Measurements from ENCODE around the gene CSHL1.
"Not testable (repeated sequence)": the region's sequence is repeated elsewhere in the genome, so short reads cannot be mapped to it uniquely, and the experiment has no call there.

Gene CSHL1

DNA sequence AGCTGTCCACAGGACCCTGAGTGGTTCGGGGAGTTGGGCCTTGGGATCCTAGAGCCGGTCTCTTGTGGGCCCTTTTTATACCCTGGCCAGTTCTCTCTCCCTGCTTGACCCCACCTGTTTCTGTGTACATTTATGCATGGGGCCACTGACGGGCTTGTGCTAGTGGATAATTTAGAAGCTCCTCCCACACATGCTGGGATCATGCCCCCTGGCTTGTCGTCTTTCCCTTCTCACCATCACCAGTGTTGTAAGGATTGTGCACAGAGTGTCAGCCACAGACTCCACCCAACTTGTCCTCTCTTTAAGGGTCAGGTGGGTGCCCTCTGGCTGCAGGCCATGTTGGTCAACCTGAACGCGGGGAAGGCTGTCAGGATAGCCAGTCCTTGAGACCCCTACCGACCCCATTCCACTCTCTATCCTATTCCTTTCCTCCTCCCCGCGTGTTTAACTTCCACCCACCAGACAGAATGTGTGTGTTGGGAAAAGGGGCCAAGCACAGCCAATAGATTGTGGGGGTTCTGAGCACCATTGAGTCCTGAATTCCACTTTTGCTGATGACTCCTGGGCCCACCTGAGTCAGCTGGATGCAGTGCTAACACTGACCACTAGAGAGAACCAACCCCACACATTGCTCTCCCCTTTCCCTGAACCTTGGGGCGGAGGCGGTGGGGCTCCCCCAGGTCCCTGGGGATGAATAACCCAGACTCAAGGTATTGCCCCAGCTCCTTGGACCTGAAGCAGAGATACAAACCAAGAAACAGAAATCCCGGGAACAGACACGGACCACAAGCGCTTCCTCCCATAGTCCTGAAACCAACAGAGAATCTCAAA lies 14.3 kb downstream of the CSHL1 start, which contains the start of gene CSH1:
Gene CSH1, minus strand, starts transcription at position 51 of the 831 bp plus-strand sequence. CDS start 63 bp downstream, outside the sequence.
- not testable (repeated sequence) for H3K9me3 ChIP-seq (ENCODE audit: control insufficient read depth in 1 of 2, low read length in 2 of 2); H3K27ac ChIP-seq (ENCODE audit: low read length); H3K36me3 ChIP-seq (ENCODE audit: control insufficient read depth in 1 of 2, insufficient read depth in 2 of 2, low read length in 2 of 2); H3K4me3 ChIP-seq (ENCODE audit: low read depth in 1 of 2, low read length in 2 of 2); H3K4me1 ChIP-seq (ENCODE audit: control insufficient read depth in 1 of 2, insufficient read depth in 2 of 2, low read length in 2 of 2); H3K27me3 ChIP-seq (ENCODE audit: low read depth, low read length)

DNA sequence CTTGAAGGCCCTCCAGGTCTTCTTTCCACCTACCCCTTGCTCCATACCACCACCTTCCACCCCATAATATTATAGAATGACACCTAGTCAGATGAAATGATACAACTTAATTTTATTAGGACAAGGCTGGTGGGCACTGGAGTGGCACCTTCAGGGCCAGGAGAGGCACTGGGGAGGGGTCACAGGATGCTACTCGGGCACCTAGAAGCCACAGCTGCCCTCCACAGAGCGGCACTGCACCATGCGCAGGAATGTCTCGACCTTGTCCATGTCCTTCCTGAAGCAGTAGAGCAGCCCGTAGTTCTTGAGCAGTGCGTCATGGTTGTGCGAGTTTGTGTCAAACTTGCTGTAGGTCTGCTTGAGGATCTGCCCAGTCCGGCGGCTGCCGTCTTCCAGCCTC lies 16.2 kb downstream of the CSHL1 start:
- H3K9me3 ChIP-seq (ENCODE audit: control insufficient read depth in 1 of 2, low read length in 2 of 2); H3K4me1 ChIP-seq (ENCODE audit: control insufficient read depth in 1 of 2, insufficient read depth in 2 of 2, low read length in 2 of 2); H3K27ac ChIP-seq (ENCODE audit: low read length); H3K4me3 ChIP-seq (ENCODE audit: low read depth in 1 of 2, low read length in 2 of 2); H3K36me3 ChIP-seq (ENCODE audit: control insufficient read depth in 1 of 2, insufficient read depth in 2 of 2, low read length in 2 of 2); H3K27me3 ChIP-seq (ENCODE audit: low read depth, low read length): not testable (repeated sequence)

DNA sequence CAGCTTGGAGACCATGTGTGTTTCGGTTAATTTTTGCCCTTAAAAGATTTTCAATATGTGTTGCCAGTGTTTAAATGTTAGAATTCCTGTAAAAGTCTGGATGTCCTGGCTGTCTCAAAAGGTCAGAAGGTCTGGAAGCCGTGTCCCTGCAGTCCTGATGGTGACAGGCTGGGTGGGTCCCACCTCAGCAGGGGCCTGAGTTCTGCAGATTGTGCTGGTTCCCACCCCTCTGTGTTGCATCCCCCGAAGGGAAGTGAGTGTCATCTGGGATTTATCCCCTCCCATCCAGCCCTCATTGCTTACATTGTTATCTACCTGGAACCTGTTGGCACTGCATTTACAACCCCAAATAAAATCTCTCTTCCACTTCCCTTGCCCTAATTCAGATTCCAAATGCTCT lies 17.0 kb downstream of the CSHL1 start:
- H3K27me3 ChIP-seq (ENCODE audit: low read depth, low read length); H3K9me3 ChIP-seq (ENCODE audit: control insufficient read depth in 1 of 2, low read length in 2 of 2); H3K4me1 ChIP-seq (ENCODE audit: control insufficient read depth in 1 of 2, insufficient read depth in 2 of 2, low read length in 2 of 2); H3K36me3 ChIP-seq (ENCODE audit: control insufficient read depth in 1 of 2, insufficient read depth in 2 of 2, low read length in 2 of 2); H3K4me3 ChIP-seq (ENCODE audit: low read depth in 1 of 2, low read length in 2 of 2); H3K27ac ChIP-seq (ENCODE audit: low read length): not testable (repeated sequence)

DNA sequence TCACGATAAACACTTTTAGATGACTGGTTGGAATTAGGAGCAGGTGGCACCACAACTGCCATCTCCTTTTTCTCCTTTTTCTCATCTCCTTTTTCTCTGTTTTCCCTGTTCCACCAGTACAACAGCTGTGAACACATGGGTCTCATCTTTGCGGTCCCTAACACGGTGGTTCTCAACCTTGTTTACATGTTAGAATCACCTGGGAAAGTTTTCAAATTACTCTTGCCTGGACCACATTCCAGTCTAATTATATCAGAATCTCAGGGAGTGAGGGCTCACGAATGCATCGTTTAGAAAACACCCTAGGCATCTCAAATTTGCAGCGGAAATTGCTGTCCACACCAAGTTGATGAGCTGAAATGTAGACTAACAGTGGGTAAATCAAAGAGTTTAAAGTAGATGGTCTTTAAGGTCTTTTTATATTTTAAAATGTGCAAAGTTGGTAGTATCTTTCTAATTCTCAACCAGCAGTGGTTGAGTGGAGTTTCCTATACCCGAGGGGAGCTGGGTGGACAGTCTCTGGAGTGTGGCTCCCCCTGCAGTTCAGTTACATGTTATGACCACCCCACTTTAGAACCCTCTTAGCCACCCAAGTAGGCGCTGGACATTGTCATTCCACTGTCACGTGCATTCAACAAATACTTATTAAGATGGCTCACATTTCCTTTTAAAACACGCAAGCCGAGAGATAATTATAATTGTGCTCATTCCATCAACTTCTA lies 18.6 kb downstream of the CSHL1 start:
- not testable (repeated sequence) for H3K27me3 ChIP-seq (ENCODE audit: low read depth, low read length); H3K4me3 ChIP-seq (ENCODE audit: low read depth in 1 of 2, low read length in 2 of 2); H3K9me3 ChIP-seq (ENCODE audit: control insufficient read depth in 1 of 2, low read length in 2 of 2); H3K4me1 ChIP-seq (ENCODE audit: control insufficient read depth in 1 of 2, insufficient read depth in 2 of 2, low read length in 2 of 2); H3K36me3 ChIP-seq (ENCODE audit: control insufficient read depth in 1 of 2, insufficient read depth in 2 of 2, low read length in 2 of 2); H3K27ac ChIP-seq (ENCODE audit: low read length)

DNA sequence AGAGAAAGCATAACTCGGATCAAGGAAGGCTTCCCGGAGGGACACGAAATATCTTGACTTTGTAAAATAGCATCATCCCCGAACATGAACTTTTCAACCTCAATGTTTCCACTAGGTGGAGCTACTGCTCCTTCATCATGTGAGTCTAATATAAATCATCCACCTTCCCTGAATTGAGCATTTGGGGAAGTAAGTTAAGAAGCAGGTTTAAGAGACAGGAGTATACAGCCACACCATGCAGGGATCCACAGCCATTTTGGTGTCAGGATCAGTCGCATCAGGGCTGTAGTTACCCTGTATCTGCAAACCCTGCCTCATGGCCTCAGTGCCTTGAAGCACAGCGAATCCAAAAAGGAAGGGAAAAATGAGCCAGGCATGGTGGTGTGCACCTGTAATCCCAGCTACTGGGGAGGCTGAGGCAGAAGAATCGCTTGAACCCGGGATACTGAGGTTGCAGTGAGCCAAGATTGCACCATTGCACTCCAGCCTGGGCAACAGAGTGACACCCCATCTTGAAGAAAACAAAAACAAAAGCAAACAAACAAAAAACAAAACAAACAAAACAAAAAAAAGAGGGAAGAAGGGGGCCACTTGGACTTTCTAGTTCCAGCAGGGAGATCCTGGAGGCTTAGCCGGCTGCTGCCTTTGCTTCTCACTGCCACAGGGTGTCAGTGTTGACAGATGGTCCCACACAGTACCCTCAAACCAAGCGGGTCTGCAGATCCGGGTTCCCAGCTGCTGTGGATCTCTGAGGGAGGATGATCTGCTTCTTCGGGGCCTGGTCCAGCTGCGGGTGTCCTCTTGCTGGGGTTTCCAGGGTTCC lies 21.8 kb downstream of the CSHL1 start:
- not testable (repeated sequence) for H3K27ac ChIP-seq (ENCODE audit: low read length); H3K27me3 ChIP-seq (ENCODE audit: low read depth, low read length); H3K4me3 ChIP-seq (ENCODE audit: low read depth in 1 of 2, low read length in 2 of 2); H3K36me3 ChIP-seq (ENCODE audit: control insufficient read depth in 1 of 2, insufficient read depth in 2 of 2, low read length in 2 of 2); H3K9me3 ChIP-seq (ENCODE audit: control insufficient read depth in 1 of 2, low read length in 2 of 2); H3K4me1 ChIP-seq (ENCODE audit: control insufficient read depth in 1 of 2, insufficient read depth in 2 of 2, low read length in 2 of 2)

DNA sequence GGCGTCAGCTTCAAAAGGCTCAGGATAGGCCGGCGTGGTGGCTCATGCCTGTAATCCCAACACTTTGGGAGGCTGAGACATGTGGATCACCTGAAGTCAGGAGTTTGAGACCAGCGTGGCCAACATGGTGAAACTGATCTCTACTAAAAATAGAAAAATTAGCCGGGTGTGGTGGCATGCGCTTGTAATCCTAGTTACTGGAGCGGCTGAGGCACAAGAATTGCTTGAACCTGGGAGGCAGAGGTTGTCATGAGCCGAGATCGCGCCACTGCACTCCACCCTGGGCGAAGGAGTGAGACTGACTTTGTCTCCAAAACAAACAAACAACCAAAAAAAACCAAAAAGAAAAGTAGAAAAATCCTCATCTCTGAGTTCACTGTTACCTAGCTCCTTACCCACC lies 25.9 kb downstream of the CSHL1 start:
- H3K27ac ChIP-seq (ENCODE audit: low read length); H3K36me3 ChIP-seq (ENCODE audit: control insufficient read depth in 1 of 2, insufficient read depth in 2 of 2, low read length in 2 of 2); H3K9me3 ChIP-seq (ENCODE audit: control insufficient read depth in 1 of 2, low read length in 2 of 2); H3K27me3 ChIP-seq (ENCODE audit: low read depth, low read length); H3K4me3 ChIP-seq (ENCODE audit: low read depth in 1 of 2, low read length in 2 of 2); H3K4me1 ChIP-seq (ENCODE audit: control insufficient read depth in 1 of 2, insufficient read depth in 2 of 2, low read length in 2 of 2): not testable (repeated sequence)

DNA sequence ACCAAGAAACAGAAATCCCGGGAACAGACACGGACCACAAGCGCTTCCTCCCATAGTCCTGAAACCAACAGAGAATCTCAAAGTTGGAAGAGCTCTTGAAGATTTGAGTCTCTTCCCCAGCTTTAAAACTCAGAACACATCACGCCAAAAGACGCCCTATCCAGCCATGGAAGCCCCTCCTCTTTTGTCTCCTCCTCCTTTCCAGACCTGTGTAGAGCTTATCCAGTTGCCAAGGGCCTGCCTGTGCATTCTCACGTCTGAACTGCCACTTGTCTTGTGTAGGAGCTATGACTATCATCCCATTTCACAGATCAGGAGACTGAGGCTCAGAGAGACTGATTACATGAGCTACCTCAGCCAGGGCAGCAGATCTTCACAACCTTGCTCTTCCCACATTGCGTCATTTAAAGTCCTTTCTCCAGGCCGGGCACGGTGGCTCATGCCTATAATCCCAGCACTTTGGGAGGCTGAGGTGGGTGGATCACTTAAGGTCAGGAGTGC lies 28.4 kb downstream of the CSHL1 start:
- H3K4me1 ChIP-seq (ENCODE audit: control insufficient read depth in 1 of 2, insufficient read depth in 2 of 2, low read length in 2 of 2); H3K9me3 ChIP-seq (ENCODE audit: control insufficient read depth in 1 of 2, low read length in 2 of 2); H3K27ac ChIP-seq (ENCODE audit: low read length); H3K36me3 ChIP-seq (ENCODE audit: control insufficient read depth in 1 of 2, insufficient read depth in 2 of 2, low read length in 2 of 2); H3K4me3 ChIP-seq (ENCODE audit: low read depth in 1 of 2, low read length in 2 of 2); H3K27me3 ChIP-seq (ENCODE audit: low read depth, low read length): not testable (repeated sequence)

DNA sequence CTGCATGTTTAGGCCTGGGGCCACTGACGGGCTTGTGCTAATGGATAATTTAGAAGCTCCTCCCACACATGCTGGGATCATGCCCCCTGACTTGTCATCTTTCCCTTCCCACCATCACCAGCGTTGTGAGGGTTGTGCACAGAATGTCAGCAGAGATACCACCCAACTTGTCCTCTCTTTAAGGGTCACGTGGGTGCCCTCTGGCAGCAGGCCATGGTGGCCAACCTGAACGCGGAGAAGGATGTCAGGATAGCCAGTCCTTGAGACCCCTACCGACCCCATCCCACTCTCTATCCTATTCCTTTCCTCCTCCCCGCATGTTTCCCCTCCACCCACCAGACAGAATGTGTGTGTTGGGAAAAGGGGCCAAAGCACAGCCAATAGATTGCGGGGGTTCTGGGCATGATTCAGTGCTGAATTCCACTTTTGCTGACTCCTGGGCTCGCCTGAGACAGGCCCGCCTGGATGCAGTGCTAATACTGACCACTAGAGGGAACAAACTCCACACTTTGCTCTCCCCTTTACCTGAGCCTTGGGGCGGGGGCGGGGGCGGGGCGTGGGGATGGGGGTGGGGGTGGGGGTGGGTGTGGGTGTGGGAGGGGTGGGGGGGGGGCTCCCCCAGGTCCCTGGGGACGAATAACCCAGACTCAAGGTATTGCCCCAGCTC lies 29.0 kb downstream of the CSHL1 start, which contains the start of gene GH2:
Gene GH2, minus strand, starts transcription at position 10 of the 667 bp plus-strand sequence. CDS start 143 bp downstream, outside the sequence.
- H3K27ac ChIP-seq (ENCODE audit: low read length): no peak within 1 kb of the TSS
- H3K36me3 ChIP-seq (ENCODE audit: control insufficient read depth in 1 of 2, insufficient read depth in 2 of 2, low read length in 2 of 2): no peaks in the 10 kb centered on the region
- H3K27me3 ChIP-seq (ENCODE audit: low read depth, low read length): no peaks in the 10 kb centered on the region
- no peak within 1 kb of the TSS for H3K4me3 ChIP-seq (ENCODE audit: low read depth in 1 of 2, low read length in 2 of 2)
- H3K9me3 ChIP-seq (ENCODE audit: control insufficient read depth in 1 of 2, low read length in 2 of 2): no peaks in the 10 kb centered on the region
- no peaks in the 10 kb centered on the region for H3K4me1 ChIP-seq (ENCODE audit: control insufficient read depth in 1 of 2, insufficient read depth in 2 of 2, low read length in 2 of 2)

DNA sequence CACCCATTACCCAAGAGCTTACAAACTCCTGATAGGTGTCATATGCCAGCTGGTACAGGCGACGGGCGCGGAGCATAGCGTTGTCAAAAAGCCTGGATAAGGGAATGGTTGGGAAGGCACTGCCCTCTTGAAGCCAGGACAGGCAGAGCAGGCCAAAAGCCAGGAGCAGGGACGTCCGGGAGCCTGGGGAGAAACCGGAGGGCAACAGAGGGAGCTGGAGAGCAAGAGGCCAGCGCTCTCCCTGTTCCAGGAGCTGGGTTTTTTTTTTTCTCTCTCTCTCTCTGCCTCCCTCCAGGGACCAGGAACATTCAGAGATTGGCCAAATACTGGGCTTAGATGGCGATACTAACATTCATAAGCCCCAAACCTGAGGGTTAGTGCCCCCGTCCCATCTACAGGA lies 29.7 kb downstream of the CSHL1 start:
- H3K9me3 ChIP-seq (ENCODE audit: control insufficient read depth in 1 of 2, low read length in 2 of 2); H3K27me3 ChIP-seq (ENCODE audit: low read depth, low read length); H3K4me3 ChIP-seq (ENCODE audit: low read depth in 1 of 2, low read length in 2 of 2); H3K4me1 ChIP-seq (ENCODE audit: control insufficient read depth in 1 of 2, insufficient read depth in 2 of 2, low read length in 2 of 2); H3K36me3 ChIP-seq (ENCODE audit: control insufficient read depth in 1 of 2, insufficient read depth in 2 of 2, low read length in 2 of 2); H3K27ac ChIP-seq (ENCODE audit: low read length): not testable (repeated sequence)

DNA sequence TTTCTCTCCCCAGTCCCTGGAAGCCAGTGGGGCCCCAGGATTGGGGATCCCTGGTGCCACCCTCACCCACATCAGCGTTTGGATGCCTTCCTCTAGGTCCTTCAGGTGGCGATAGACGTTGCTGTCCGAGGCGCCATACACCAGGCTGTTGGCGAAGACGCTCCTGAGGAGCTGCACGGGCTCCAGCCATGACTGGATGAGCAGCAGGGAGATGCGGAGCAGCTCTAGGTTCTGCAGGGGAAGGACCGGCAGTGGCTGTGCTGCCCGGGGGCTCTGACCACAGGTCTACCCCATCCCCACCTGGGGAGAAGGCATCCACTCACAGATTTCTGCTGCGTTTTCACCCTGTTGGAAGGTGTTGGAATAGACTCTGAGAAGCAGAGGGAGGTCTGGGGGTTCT lies 30.4 kb downstream of the CSHL1 start:
- no peaks in the 10 kb centered on the region for H3K27me3 ChIP-seq (ENCODE audit: low read depth, low read length)
- no peaks in the 10 kb centered on the region for H3K4me1 ChIP-seq (ENCODE audit: control insufficient read depth in 1 of 2, insufficient read depth in 2 of 2, low read length in 2 of 2)
- H3K36me3 ChIP-seq (ENCODE audit: control insufficient read depth in 1 of 2, insufficient read depth in 2 of 2, low read length in 2 of 2): no peaks in the 10 kb centered on the region
- H3K27ac ChIP-seq (ENCODE audit: low read length): no peak overlapping the region
- no peaks in the 10 kb centered on the region for H3K9me3 ChIP-seq (ENCODE audit: control insufficient read depth in 1 of 2, low read length in 2 of 2)
- H3K4me3 ChIP-seq (ENCODE audit: low read depth in 1 of 2, low read length in 2 of 2): no peak overlapping the region

DNA sequence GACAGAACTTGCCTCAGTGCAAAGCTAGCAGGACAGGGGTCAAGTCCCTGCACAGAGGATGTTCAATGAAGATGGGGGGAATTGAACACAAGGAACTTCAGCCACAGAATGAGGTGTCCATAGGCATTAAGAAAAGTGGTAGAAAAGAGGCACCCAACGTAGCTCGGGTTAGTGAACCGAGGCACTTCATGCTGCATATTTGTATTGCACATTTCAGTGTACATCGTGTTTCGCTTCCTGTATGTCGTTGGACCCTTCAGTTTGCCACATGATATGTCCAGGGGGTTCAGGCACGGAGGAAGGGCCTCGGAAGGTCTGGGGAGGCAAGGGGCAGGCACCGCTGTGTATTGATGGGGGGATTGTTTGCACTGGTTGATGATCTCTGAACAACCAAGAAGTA lies 32.6 kb downstream of the CSHL1 start:
- H3K36me3 ChIP-seq (ENCODE audit: control insufficient read depth in 1 of 2, insufficient read depth in 2 of 2, low read length in 2 of 2); H3K27me3 ChIP-seq (ENCODE audit: low read depth, low read length); H3K4me3 ChIP-seq (ENCODE audit: low read depth in 1 of 2, low read length in 2 of 2); H3K9me3 ChIP-seq (ENCODE audit: control insufficient read depth in 1 of 2, low read length in 2 of 2); H3K4me1 ChIP-seq (ENCODE audit: control insufficient read depth in 1 of 2, insufficient read depth in 2 of 2, low read length in 2 of 2); H3K27ac ChIP-seq (ENCODE audit: low read length): not testable (repeated sequence)
